Spinal cord (tissue), 10 donors: Measurements from ENCODE around the gene SLC4A1. TPM values are rescaled to one million over a fixed set of nuclear protein-coding genes. Genes with fewer than 3 reads are reported as not detected.

Source experiments
- DNase-seq, 6 donors: peaks; one replicate each; pipeline versions ENCODE4 v3.0.0 to v3.0.0-alpha.2; 2013 to 2015; ENCODE audit warnings: low spot score in 6 of 6, low read depth in 4 of 6
- H3K27ac ChIP-seq: one replicate; pipeline ENCODE4 v1.5.1; 2013; ENCODE audit warnings: low read depth, low read length, control low read depth
- H3K27me3 ChIP-seq: one replicate; pipeline ENCODE4 v1.6.1; 2013; ENCODE audit warnings: low read length; ENCODE audit not compliant: control insufficient read depth, insufficient read depth
- H3K36me3 ChIP-seq: one replicate; pipeline ENCODE4 v1.6.1; 2013; ENCODE audit warnings: low read length; ENCODE audit not compliant: control insufficient read depth, insufficient read depth
- H3K4me1 ChIP-seq: one replicate; pipeline ENCODE4 v1.6.1; 2013; ENCODE audit warnings: low read length; ENCODE audit not compliant: control insufficient read depth, insufficient read depth
- H3K4me3 ChIP-seq: one replicate; pipeline ENCODE4 v1.5.1; 2013; ENCODE audit warnings: low read depth, low read length, control low read depth
- H3K9me3 ChIP-seq: one replicate; pipeline ENCODE4 v1.6.1; 2013; ENCODE audit warnings: low read length; ENCODE audit not compliant: control insufficient read depth, insufficient read depth
- WGBS: methylation state at CpG from one replicate; pipeline ENCODE4 v1.1.5; 2013; ENCODE audit warnings: missing lambda C conversion rate; ENCODE audit not compliant: insufficient coverage; 5-methylcytosine and 5-hydroxymethylcytosine counted together
- polyA plus RNA-seq, 2 donors: library from polyadenylated mRNA; unstranded; fragments of 120-200 nt; gene quantifications; one replicate each; pipeline ENCODE4 v1.2.1, GENCODE V29; 2013; ENCODE audit not compliant: insufficient read length in 2 of 2
- small RNA-seq: library from RNA; depleted of rRNA; stranded (forward); fragments of <200 nt; gene quantifications from one replicate; pipeline ENCODE3, GENCODE V24; 2014; ENCODE audit warnings: low replicate concordance
- total RNA-seq, 2 donors: library from RNA; depleted of rRNA in 1 of 2; stranded (reverse); fragments of 120-200 nt in 1 of 2; fragments of >200 nt in 1 of 2; gene quantifications; one replicate each; pipeline versions ENCODE4 v1.2.3 to v1.2.4, GENCODE V29; 2013 to 2014
- donor health status: healthy.

SLC4A1 gene
- total and polyA plus RNA-seq, 4 donors, result 3.9 to 34.6 (median 8.9) TPM

- H3K36me3 ChIP-seq, result peaks cover 22% of the 10 kb centered on the region
- 6% methylated on average over 29 of the region's 36 CpGs for WGBS
- DNase-seq, result no peak
- no peaks in the 10 kb centered on the region for H3K9me3 ChIP-seq
- H3K4me3 ChIP-seq, result peak overlapping the region; percentile 71
- peak overlapping the region; percentile 97 for H3K27ac ChIP-seq
- no peaks in the 10 kb centered on the region for H3K27me3 ChIP-seq
- H3K4me1 ChIP-seq, result peaks cover 25% of the 10 kb centered on the region
These were observed 67.3 kb downstream of the SLC4A1 start for GRCh38 chr17:44200478-44201155.

- H3K27ac ChIP-seq, result peak within 1 kb of the TSS; percentile 97
- no peaks in the 10 kb centered on the region for H3K27me3 ChIP-seq
- H3K4me3 ChIP-seq, result peak within 1 kb of the TSS; percentile 77
- H3K36me3 ChIP-seq, result peaks cover 30% of the 10 kb centered on the region
- H3K4me1 ChIP-seq, result peaks cover 25% of the 10 kb centered on the region
- H3K9me3 ChIP-seq, result no peaks in the 10 kb centered on the region
- DNase-seq, result peak in 5 of 6 donors; percentile 84 to 99 (median 95)
- under 1% methylated on average over 90 of the region's 126 CpGs for WGBS
These were observed 68.1 kb downstream of the SLC4A1 start, which contains the start of gene ATXN7L3 for GRCh38 chr17:44199553-44200477. Gene ATXN7L3 (minus strand): TSS chr17:44199884. CDS start chr17:44198070, 1,814 bp downstream.

GRCh38 chr17:44198721-44199552 is 69.0 kb downstream of the SLC4A1 start:
- Histone ChIP-seq H3K4me1 (peaks cover 25% of the 10 kb centered on the region), H3K4me3 (peak overlapping the region; percentile 77), H3K27ac (peak overlapping the region; percentile 91), H3K9me3 (no peaks in the 10 kb centered on the region), H3K36me3 (peaks cover 39% of the 10 kb centered on the region), H3K27me3 (no peaks in the 10 kb centered on the region)
- peak in 2 of 6 donors; percentile 75 to 77 for DNase-seq
- 0% methylated on average over 32 of the region's 68 CpGs for WGBS

Small RNAs within 50 kb of the gene (small RNA-seq; reads per million reads assigned to genes)
- gene MIR6782, result not detected
- 0.06 reads per million for gene RF00012
- gene RN7SL507P, result 0.20 reads per million, percentile 6 among the genes with 10 or more reads in this experiment
- not detected for gene RNU6-453P

Other genes starting within 250 kb of the SLC4A1 start
- 10 to 100 TPM; 22.2 to 24.4 TPM for gene LSM12, start 201.5 kb downstream of the SLC4A1 start, total RNA-seq
- 10 to 100 TPM; 41.8 to 48.0 TPM for gene LSM12, start 201.5 kb downstream of the SLC4A1 start, polyA plus RNA-seq
- gene G6PC3, start 197.4 kb downstream of the SLC4A1 start, total RNA-seq, result 10 to 100 TPM; 31.0 to 56.9 TPM
- gene G6PC3, start 197.4 kb downstream of the SLC4A1 start, polyA plus RNA-seq, result 100 to 1,000 TPM; 125 to 128 TPM
- 10 to 100 TPM; 32.1 to 43.7 TPM for gene HDAC5, start 144.5 kb downstream of the SLC4A1 start, total RNA-seq
- 10 to 100 TPM; 64.2 to 68.8 TPM for gene HDAC5, start 144.5 kb downstream of the SLC4A1 start, polyA plus RNA-seq
- gene HROB, start 126.2 kb downstream of the SLC4A1 start, total RNA-seq, result 1 to 10 TPM in 1 of 2 donors, under 1 TPM in 1; 0.79 to 2.3 TPM
- 1 to 10 TPM; 3.1 to 4.8 TPM for gene HROB, start 126.2 kb downstream of the SLC4A1 start, polyA plus RNA-seq
- under 1 TPM in 1 of 2 donors, not detected in 1; 0.11 TPM for gene ASB16, start 97.4 kb downstream of the SLC4A1 start, total RNA-seq
- gene ASB16, start 97.4 kb downstream of the SLC4A1 start, polyA plus RNA-seq, result 1 to 10 TPM; 1.4 to 3.1 TPM
- gene TMUB2, start 81.2 kb downstream of the SLC4A1 start, total RNA-seq, result 10 to 100 TPM; 27.2 to 39.8 TPM
- 10 to 100 TPM; 40.8 to 54.8 TPM for gene TMUB2, start 81.2 kb downstream of the SLC4A1 start, polyA plus RNA-seq
- 10 to 100 TPM; 41.9 to 47.4 TPM for gene ATXN7L3, start 68.3 kb downstream of the SLC4A1 start, total RNA-seq
- 100 to 1,000 TPM; 109 to 118 TPM for gene ATXN7L3, start 68.3 kb downstream of the SLC4A1 start, polyA plus RNA-seq
- gene UBTF, start 48.5 kb downstream of the SLC4A1 start, total RNA-seq, result 100 to 1,000 TPM in 1 of 2 donors, 10 to 100 TPM in 1; 48.6 to 101 TPM
- 100 to 1,000 TPM; 123 to 127 TPM for gene UBTF, start 48.5 kb downstream of the SLC4A1 start, polyA plus RNA-seq
- gene RUNDC3A, start 40.5 kb upstream of the SLC4A1 start, total RNA-seq, result 10 to 100 TPM; 44.0 to 54.4 TPM
- 100 to 1,000 TPM; 169 to 173 TPM for gene RUNDC3A, start 40.5 kb upstream of the SLC4A1 start, polyA plus RNA-seq
- gene SLC25A39, start 56.7 kb upstream of the SLC4A1 start, total RNA-seq, result 10 to 100 TPM; 59.9 to 84.8 TPM
- 100 to 1,000 TPM; 120 to 128 TPM for gene SLC25A39, start 56.7 kb upstream of the SLC4A1 start, polyA plus RNA-seq
- gene GRN, start 77.2 kb upstream of the SLC4A1 start, total RNA-seq, result 100 to 1,000 TPM; 106 to 146 TPM
- 100 to 1,000 TPM; 119 to 146 TPM for gene GRN, start 77.2 kb upstream of the SLC4A1 start, polyA plus RNA-seq
- 10 to 100 TPM; 12.1 to 41.6 TPM for gene FAM171A2, start 95.7 kb upstream of the SLC4A1 start, total RNA-seq
- 100 to 1,000 TPM; 110 to 120 TPM for gene FAM171A2, start 95.7 kb upstream of the SLC4A1 start, polyA plus RNA-seq
- 1 to 10 TPM; 5.4 to 5.6 TPM for gene ITGA2B, start 121.5 kb upstream of the SLC4A1 start, total RNA-seq
- 10 to 100 TPM in 1 of 2 donors, 1 to 10 TPM in 1; 3.9 to 10.2 TPM for gene ITGA2B, start 121.5 kb upstream of the SLC4A1 start, polyA plus RNA-seq
- gene GPATCH8, start 235.3 kb upstream of the SLC4A1 start, total RNA-seq, result 10 to 100 TPM; 36.0 to 37.4 TPM
- gene GPATCH8, start 235.3 kb upstream of the SLC4A1 start, polyA plus RNA-seq, result 10 to 100 TPM; 36.4 to 42.0 TPM